GM19397 (cell line): ENCODE results near the gene PDSS2.
"Not testable (repeated sequence)": the region's sequence is repeated elsewhere in the genome, so short reads cannot be mapped to it uniquely, and the experiment has no call there.

Source experiments
- ATAC-seq: cut with Tn5 transposase; IDR thresholded peaks from one replicate; pipeline ENCODE4 v1.9.1; 2021; ENCODE audit warnings: mild to moderate bottlenecking, moderate library complexity; ENCODE audit not compliant: unreplicated experiment

Gene PDSS2

DNA sequence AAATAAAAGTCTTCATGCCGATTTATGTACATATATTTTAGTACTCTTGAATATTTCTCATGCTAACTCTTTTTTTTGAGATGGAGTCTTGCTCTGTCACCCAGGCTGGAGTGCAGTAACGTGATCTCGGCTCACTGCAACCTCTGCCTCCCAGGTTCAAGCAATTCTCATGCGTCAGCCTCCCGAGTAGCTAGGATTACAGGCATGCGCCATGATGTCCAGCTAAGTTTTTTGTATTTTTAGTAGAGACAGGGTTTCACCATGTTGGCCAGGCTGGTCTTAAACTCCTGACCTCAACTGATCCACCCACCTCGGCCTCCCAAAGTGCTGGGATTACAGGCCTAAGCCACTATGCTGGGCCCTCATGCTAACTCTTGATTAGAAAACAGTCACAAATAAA lies 179.4 kb downstream of the PDSS2 start:
- not testable (repeated sequence) for ATAC-seq

DNA sequence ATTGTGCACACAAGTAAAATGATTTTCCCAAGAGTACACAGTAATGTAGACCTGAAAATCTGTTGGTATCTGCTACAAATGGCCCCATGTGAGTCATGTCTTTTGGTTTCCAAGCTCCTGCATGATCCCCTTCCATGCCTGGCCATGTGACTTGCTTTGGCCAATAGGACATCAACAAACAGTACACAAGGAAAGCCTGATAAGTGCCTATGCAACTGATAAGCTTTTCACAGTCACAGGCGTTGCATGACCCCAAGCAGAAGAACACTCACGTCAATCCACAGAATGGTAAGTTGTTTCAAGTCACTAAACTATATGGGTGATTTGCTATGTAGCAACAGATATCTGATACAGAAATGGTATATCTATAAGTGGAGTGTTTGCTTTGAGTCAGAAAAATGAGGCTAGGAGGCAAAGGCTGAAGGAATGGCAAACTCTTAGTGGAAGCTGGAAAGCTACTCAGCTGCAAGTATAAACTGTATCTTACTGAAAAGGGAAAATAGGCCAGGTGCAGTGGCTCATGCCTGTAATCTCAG lies 184.0 kb downstream of the PDSS2 start:
- ATAC-seq: no peak

DNA sequence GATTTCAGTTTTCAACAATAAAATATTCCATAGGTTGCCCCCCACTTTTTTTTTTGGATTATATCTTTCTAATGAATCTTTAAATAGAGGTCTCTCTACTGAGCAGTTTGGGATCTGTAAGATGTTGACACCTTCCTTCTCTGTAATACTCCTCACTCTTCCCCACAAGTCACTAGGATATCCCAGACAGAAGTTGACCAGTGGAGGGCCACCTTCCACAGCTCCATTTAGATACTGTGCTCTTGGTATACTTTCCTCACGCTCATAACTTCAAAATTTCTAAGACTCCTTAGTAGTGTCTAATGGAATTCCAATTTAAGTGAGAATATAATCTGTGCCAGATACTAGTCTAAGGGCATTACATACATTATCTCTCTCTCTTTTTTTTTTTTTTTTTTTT lies 185.1 kb downstream of the PDSS2 start:
- no peak for ATAC-seq

DNA sequence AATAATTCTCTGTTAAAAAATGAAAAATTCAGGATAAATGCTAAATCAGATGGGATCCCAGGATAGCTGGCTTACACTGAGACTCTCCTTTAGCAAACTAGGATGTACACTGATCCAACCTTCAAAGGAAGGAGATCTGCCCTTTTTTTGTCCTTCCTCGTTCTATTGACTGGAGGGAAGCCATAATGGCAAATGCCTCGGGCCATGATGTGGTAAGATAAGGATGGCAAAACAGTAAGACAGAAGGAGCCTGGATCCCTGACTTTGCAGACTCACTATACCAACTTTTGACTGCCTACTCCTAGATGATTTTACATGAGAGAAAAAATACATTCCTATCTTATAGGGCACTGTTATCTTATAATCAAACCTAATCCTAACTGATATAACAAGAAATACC lies 187.1 kb downstream of the PDSS2 start:
- no peak for ATAC-seq

DNA sequence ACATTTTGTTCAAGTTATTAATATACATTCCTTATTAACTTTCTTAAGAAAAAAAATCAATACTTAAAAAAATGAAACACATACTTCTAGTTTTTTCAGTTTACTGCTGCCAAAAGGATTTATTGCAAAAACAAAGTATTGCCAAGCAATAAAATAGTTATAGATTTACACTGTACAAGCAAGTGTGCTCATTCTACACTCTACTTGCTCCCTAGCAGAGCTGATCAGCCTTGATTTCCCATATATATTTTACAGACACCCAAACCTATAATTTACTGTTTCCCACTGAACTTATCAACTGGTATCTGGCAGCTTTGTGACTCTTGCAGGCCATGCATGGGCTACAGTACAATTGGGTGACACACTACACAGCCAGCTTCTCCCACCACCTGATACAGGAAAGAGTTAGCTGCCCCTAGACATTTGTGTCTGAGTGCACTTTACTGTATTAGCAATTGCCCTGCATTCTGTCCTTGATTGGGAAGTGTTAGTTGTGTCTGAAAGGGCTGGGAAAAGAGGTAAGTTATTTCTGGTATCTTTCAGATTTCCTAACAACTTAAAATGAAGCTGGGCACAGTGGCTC lies 188.1 kb downstream of the PDSS2 start:
- no peak for ATAC-seq

DNA sequence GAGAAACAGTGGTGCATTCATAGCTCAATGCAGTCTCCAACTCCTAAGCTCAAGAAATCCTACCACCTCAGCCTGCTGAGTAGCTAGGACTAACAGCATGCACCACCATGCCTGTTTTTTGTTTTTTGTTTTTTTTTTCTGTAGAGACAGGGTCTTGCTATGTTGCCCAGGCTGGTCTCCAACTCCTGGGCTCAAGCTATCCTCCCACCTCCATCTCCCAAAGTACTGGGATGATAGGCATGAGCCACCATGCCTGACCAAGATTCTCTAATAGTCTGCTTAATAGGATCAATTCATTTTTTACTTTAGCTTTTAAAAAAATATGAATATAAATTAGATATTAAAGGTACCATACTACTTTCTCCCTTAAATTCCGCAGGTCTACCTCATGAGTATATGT lies 191.7 kb downstream of the PDSS2 start:
- ATAC-seq: no peak

DNA sequence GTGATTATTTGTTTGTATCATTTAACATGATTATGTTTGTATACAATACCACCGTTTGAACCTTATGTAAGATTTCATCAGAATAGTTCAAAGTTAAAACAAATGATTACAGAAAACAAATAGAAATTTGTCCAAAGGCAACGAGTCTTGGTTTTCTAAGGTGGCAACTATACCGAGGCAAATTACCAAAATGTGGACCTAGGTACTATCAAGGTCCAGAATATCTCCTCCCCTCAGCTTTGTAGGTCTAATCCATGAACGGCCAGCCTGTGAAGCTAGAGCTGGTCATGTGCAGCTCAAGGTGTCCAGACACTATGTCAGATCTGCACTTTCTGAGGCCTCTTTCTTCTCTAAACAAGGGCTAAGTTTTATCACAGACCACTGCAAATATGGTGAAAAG lies 192.4 kb downstream of the PDSS2 start:
- no peak for ATAC-seq

DNA sequence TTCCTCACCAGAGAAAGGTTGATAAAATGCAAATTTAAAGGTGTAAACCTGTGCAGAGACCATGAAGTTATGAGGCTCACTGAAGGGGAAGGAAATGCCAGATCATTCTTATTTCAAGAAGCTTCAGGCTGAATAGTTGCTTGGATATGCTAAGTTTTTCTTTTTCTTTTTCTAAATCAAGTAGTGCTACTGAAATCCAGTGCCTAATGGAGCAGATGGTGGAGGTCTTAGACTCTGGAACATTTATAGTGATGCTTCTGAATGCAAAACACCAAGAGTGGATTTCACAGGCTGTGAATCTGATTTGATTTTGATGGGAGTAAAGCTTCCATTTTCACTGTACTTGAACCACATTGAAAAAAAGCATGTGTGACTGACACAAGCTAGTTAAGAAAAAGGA lies 192.8 kb downstream of the PDSS2 start:
- no peak for ATAC-seq

DNA sequence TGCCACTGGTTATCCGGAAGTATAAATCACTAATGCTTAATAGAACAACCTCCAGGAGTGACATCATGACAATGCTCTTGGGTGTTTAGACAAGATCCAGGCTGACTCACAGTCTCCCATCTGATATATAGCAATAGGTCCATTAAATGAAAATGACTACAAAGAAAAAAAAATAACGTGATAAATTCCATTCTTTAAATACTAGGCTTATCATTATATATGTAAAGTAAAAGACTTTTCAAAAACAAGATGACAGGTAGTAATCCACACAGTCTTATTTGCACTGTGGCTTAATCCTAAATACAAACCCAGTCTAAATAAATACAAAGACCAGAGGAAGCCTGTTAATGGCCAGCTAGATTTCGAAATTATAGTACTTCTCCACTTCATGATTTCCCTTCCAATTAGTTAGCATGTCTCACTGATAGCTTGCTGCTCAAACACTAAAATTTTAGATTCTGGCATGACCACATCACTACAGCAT lies 195.0 kb downstream of the PDSS2 start:
- ATAC-seq: no peak

DNA sequence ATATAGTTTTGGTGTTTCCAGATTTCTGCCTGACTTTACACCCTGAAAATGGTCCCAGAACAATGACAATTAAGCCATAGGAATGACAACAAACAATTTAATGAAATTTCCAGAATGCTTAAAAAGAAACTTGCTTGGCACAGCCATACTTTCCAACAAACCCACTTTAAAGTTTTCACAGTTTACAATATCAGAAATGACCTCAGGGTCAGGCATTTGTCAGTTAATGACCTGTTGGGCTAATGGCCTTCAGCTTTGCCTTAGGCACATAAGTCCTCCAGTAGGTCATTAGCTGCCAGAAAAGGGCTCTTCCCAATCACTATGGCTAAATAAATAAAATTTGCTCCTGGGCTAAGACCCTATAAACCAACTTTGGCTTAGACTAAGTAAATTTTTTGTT lies 199.4 kb downstream of the PDSS2 start:
- no peak for ATAC-seq

DNA sequence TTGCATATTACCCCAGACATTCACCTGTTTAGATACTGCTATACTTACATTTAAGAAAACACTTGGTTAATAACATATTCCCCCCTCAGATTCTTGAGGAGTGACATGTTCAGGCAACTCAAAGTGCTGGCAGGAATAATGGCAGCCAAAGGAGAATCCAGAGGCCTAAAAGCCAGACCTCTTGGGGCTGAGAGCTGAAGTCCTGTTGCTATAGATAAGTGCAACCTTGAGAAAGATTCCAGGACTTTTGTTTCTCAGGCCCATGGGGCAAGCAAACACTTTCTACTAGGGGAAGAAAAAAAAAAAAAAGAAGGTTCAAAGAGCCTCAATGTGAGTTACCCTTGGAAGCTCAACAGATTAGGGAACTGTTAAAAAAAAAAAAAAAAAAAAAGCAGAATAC lies 211.2 kb downstream of the PDSS2 start:
- ATAC-seq: no peak

DNA sequence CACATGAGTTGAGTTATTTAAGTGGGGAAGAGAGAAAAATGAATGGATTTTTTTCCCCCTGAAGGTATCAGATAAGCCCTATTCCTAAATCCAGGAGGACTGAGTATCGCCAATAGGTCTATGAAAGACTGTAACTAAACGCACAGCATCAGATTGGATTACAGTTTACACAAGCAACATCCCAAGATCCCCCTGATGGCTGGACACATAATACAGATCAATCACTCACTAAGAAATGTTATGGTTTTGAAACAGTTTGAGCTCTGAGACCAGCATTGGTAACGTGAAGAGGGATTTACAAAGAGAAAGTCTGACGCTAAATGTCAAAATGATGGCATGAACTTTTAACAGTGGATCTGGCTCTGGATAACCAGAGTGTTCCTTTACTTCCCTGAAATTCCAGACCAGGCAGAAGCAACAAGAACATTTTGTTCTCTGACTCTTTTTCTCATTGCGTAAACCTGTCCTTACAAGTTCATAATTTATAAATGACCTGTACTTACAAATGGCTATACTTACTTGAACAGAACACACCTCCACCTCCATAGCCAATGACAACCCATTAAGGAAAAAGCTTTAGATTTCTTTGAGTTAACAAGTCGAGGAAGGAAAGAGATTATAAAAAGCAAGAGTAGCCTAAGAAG lies 212.3 kb downstream of the PDSS2 start:
- ATAC-seq: no peak

DNA sequence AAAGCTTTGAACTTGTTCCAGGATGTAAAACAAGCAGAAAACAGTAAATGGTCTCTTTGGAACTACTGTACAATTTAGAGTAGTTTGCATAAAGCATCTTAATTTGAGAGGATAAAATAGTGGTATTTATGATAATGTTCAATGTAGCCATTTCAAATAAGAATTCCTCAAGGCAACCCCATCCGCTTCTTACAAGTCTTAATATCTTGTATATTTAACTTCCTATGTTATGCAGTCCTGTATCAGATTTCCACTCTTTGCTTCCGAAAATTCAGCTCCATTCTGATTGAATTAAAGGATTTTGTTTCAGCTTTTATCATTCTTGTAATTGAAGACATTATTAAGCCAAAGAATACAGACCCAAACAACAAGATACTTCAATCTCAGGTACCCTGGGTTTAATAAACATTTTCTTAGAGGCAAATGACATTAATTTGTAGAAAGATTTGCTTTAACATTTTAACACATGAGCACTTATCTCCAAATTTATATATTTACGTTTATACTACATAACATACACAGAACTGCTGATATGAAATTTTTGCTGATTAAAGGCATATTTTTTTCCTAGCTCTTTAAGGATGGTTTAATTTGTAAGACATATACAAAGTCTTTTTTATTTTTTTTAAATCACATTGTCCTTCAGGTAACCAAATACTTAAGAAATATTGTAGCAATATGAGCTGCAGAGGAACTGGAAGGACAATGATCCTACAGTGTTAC lies 213.0 kb downstream of the PDSS2 start:
- ATAC-seq: no peak

DNA sequence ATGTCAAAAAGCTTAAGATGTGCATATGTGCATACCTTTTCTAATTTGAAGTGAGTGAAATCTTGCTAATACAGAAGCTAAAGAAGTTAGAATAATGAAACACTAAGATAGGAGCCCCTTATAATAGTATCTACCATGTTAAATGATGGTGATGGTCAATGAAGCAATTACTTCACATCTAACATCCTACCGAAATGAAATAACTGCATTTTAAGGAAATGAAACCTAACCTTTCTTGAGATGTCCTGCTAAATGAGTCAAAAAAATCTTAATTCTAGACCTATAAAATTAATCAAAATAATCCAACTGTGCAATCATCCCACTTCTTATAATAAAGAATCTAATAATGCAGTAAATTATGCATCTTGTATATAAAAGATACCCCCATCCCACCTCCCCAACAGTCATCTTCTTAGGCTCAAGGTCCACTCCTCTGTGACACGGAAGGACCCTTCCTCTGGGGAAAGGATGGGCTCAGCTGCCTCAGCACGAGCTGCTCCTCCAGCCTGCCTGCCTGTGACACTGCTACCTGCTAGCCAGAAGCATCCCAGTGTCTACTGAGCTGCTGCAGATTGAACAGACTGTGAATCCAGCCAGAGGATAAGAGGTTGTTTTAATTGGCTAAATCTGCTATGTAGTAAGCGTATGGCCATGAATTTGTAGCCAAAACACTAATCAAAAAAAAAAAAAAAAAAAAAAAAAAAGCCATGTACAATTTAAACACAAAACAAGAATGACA lies 214.5 kb downstream of the PDSS2 start:
- no peak for ATAC-seq

DNA sequence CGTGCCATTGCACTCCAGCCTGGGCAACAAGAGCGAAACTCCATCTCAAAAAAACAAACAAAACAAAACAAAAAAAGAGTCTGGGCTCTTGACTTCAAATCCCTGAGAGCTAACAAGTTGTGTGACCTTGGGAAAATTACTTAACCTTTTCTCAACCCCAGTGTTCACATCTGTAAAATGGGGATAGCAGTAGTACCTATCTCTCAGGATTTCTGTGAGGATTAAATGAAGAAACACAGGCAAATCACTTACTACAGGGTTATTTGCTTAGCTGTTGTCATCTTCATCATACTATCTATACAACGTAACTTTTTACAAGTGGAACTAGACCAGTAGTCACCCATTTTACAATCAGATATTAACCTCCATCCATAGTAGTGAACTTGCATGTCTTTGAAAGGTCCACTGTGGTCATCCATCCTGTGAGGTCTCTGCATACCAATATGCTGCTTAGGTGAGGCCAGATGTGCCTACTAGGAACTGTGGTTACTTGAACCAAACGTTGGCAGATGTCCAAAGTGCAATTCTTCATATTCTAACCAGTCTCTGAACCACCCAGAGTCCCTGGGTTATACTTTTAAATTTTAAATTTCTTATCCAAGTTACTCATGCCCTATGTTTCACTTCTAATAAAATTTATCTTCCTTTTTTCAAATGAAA lies 215.2 kb downstream of the PDSS2 start:
- ATAC-seq: no peak

DNA sequence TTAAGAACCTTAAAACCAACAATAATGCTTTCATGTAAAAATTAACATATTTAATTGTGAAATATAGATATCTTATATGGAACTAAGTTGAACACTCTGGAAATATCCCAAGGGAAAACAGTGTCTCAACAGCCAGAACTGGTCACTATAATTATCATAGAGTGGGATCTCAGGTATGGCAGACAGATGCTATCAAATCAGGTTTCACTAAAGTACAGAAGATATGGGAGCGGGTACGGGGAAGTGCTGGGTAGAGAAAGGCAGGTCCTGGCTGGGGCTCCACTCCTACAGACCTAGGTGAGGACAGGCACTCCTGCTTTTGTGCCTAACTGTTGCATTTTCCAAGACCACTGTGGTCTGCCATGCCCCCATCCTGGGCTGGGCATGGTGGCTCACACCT lies 215.9 kb downstream of the PDSS2 start:
- no peak for ATAC-seq

DNA sequence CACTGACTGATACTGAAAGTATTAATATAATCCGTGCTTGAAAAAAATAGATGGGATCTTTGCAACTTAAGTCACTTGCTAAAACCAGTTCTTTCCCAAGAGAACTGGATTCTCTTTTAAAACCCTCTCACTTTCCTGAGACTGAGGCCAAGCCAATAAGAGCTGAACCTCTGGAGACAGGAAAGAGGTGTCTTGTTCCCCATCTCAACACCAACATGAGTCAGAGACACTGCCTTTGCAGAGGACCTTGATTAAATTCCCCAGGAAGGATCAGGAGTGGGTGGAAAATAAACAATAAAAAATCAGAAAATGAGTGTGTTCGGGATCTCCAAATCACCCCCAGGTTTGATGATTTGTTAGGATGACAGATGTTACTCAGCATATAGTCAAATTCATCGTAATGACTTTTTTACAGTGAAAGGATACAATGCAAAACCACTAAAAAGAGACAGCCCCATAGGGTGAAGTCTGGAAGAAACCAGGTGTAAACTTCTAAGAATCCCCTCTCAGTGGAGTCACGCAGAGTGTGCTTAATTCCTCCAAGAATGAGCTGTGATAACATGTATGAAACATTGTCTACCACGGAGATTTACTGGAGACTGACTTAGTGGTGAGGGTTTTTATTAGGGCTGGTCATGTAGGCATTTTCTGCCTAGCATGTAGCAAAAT lies 221.2 kb downstream of the PDSS2 start:
- ATAC-seq: no peak

DNA sequence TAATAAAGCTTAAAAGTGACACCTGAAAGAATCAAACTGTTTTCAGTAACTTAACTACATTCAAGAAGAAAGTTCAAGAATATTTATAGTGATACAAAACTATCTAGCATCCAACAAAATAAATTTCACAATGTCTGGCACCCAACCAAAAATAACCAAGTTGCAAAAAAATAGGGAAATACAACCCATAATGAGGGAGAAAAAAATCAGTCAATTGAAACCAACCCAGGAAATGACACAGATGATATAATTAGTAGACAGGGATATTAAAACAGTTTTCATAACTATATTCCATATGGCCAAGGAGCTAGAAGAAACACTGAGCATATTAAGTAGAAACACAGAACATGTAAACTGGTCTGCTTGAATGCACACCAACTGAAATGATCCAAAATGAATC lies 223.9 kb downstream of the PDSS2 start:
- ATAC-seq: no peak

DNA sequence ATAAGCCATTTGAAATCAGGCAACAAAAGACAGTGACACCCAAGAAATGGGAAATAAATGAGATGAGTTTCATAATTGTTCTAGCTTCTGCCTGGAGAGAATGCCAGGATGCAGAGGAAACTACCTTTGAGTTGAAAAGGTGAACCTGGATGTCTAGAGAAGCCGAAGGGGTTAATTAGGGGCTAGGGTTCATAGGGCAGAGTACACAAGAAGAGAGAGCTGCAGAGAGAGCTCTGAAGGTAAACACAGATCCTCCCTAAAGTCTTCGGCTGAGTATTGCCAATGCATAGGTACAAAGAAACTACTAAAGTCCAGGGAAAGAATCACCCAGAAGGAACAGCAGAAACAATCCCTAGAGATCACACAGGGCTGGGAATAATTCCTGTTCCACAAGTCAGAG lies 224.4 kb downstream of the PDSS2 start:
- ATAC-seq: no peak

DNA sequence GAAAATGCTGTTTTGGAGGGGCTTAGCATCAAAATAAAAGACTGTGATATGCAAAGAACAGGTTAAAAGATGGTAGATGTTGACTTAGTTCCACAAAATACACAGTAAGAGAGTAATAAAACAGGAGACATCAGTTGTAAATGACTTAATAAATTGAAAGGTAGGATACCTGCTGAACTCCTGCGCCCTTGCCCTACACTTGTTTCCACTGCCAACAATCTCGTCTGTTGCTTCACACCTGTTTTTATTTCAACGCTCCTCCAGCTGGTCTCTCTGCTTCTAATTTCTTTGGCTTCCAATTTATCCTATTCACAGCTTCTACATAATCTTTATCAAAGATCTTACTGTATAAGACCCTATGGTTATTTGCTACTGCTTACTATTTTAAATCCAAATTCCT lies 228.1 kb downstream of the PDSS2 start:
- no peak for ATAC-seq
